ENCODE measurements around the gene HAAO. TPM values are rescaled to one million over a fixed set of nuclear protein-coding genes. Genes with fewer than 3 reads are reported as not detected.

The HAAO gene
- total RNA-seq, 2 experiments from 2014 or later: not detected

- Histone ChIP-seq H3K4me1 (ENCODE audit: insufficient read depth, low read length) (peaks cover 19% of the 10 kb centered on the region), H3K27ac (ENCODE audit: low read depth in 1 of 2, low read length in 2 of 2) (no peak overlapping the region), H3K36me3 (ENCODE audit: insufficient read depth, low read length) (no peaks in the 10 kb centered on the region), H3K4me3 (ENCODE audit: low read length) (no peak overlapping the region), H3K9me3 (ENCODE audit: control insufficient read depth in 1 of 2, insufficient read depth in 1 of 2, low read length in 2 of 2) (no peaks in the 10 kb centered on the region), H3K27me3 (ENCODE audit: control insufficient read depth in 1 of 2, insufficient read depth in 2 of 2, low read length in 2 of 2) (no peaks in the 10 kb centered on the region)
- H3K36me3 Mint-ChIP-seq (ENCODE audit: low read depth): no peaks in the 10 kb centered on the region
- intact Hi-C loops (cut with DNase I, micrococcal nuclease): loop anchor here (1.0 to 10.0 kb wide), 8 partner anchors 119 to 781 kb away; no protein-coding TSS in a partner anchor
- peak; percentile 65 to 89 (median 74) for DNase-seq
- ATAC-seq (ENCODE audit: poor library complexity): peak; percentile 67
- POLR2A ChIA-PET: interaction anchor here (2.4 kb wide), 1 partner anchor 17 kb away, joined by 10 read pairs; no protein-coding TSS in a partner anchor
- peak; percentile 94 for TF ChIP-seq CTCF (IDR thresholded peaks at IDR 0.05)
- no peak overlapping the region for H3K27ac Mint-ChIP-seq
- no peaks in the 10 kb centered on the region for H3K9me3 Mint-ChIP-seq
- H3K4me1 Mint-ChIP-seq (ENCODE audit: low read depth): peaks cover 18% of the 10 kb centered on the region
- no peak overlapping the region for H3K4me3 Mint-ChIP-seq
- peaks cover 6% of the 10 kb centered on the region for H3K27me3 Mint-ChIP-seq
- CTCF ChIA-PET: interaction anchor here (0.6 to 1.9 kb wide), 9 partner anchors 9 to 749 kb away, joined by 3 to 7 read pairs (median 4); no protein-coding TSS in a partner anchor
These were observed 35.5 kb upstream of the HAAO start for GRCh38 chr2:42827647-42828486.

GRCh38 chr2:42826231-42826630, 33.8 kb upstream of the HAAO start:
- peaks cover 19% of the 10 kb centered on the region for H3K4me1 ChIP-seq (ENCODE audit: insufficient read depth, low read length)
- H3K27me3 ChIP-seq (ENCODE audit: control insufficient read depth in 1 of 2, insufficient read depth in 2 of 2, low read length in 2 of 2): no peaks in the 10 kb centered on the region
- Mint-ChIP-seq H3K27me3 (peaks cover 6% of the 10 kb centered on the region), H3K36me3 (ENCODE audit: low read depth) (no peaks in the 10 kb centered on the region), H3K4me3 (no peak overlapping the region), H3K27ac (no peak overlapping the region), H3K4me1 (ENCODE audit: low read depth) (peaks cover 18% of the 10 kb centered on the region), H3K9me3 (no peaks in the 10 kb centered on the region)
- H3K4me3 ChIP-seq (ENCODE audit: low read length): no peak overlapping the region
- H3K27ac ChIP-seq (ENCODE audit: low read depth in 1 of 2, low read length in 2 of 2): no peak overlapping the region
- no peaks in the 10 kb centered on the region for H3K36me3 ChIP-seq (ENCODE audit: insufficient read depth, low read length)
- no peaks in the 10 kb centered on the region for H3K9me3 ChIP-seq (ENCODE audit: control insufficient read depth in 1 of 2, insufficient read depth in 1 of 2, low read length in 2 of 2)
- POLR2A ChIA-PET: interaction anchor here (4.6 kb wide), 1 partner anchor 16 kb away, joined by 20 read pairs; no protein-coding TSS in a partner anchor
- no peak for TF ChIP-seq CTCF (IDR thresholded peaks at IDR 0.05)
- intact Hi-C loops (cut with DNase I, micrococcal nuclease): loop anchor here (5.0 to 10.0 kb wide), 3 partner anchors 121 to 409 kb away; no protein-coding TSS in a partner anchor
- CTCF ChIA-PET: no interaction called here
- ATAC-seq (ENCODE audit: poor library complexity) (no peak), DNase-seq (no peak)

GRCh38 chr2:42824454-42824807, 32.0 kb upstream of the HAAO start:
- no peak overlapping the region for H3K27ac Mint-ChIP-seq
- no peaks in the 10 kb centered on the region for H3K36me3 Mint-ChIP-seq (ENCODE audit: low read depth)
- Histone ChIP-seq H3K27ac (ENCODE audit: low read depth in 1 of 2, low read length in 2 of 2) (no peak overlapping the region), H3K36me3 (ENCODE audit: insufficient read depth, low read length) (no peaks in the 10 kb centered on the region), H3K4me1 (ENCODE audit: insufficient read depth, low read length) (peaks cover 19% of the 10 kb centered on the region), H3K27me3 (ENCODE audit: control insufficient read depth in 1 of 2, insufficient read depth in 2 of 2, low read length in 2 of 2) (no peaks in the 10 kb centered on the region), H3K4me3 (ENCODE audit: low read length) (no peak overlapping the region), H3K9me3 (ENCODE audit: control insufficient read depth in 1 of 2, insufficient read depth in 1 of 2, low read length in 2 of 2) (no peaks in the 10 kb centered on the region)
- no peak overlapping the region for H3K4me3 Mint-ChIP-seq
- peaks cover 18% of the 10 kb centered on the region for H3K4me1 Mint-ChIP-seq (ENCODE audit: low read depth)
- no peaks in the 10 kb centered on the region for H3K9me3 Mint-ChIP-seq
- CTCF ChIA-PET: interaction anchor here (0.8 kb wide), 1 partner anchor 718 kb away, joined by 3 read pairs; no protein-coding TSS in a partner anchor
- H3K27me3 Mint-ChIP-seq: peaks cover 6% of the 10 kb centered on the region
- ATAC-seq (ENCODE audit: poor library complexity): no peak
- POLR2A ChIA-PET: interaction anchor here (4.6 kb wide), 1 partner anchor 14 kb away, joined by 20 read pairs; no protein-coding TSS in a partner anchor
- intact Hi-C loops (cut with DNase I, micrococcal nuclease): loop anchor here in 1 of 2 experiments (10.0 kb wide), 2 partner anchors 300 to 410 kb away; no protein-coding TSS in a partner anchor
- TF ChIP-seq CTCF (IDR thresholded peaks at IDR 0.05): no peak
- DNase-seq: no peak

Measured in CD4-positive, alpha-beta T cell (primary cell).